ENCODE data around the gene SLC49A3. TPM values are rescaled to one million over a fixed set of nuclear protein-coding genes. Genes with fewer than 3 reads are reported as not detected.

Gene SLC49A3
- total RNA-seq, 1 donor from 2014 or later: 6.2 TPM

GRCh38 chr4:667545-667925 lies 21.4 kb downstream of the SLC49A3 start:
- H3K4me2 ChIP-seq (ENCODE audit: low read length): no peak overlapping the region
- no peaks in the 10 kb centered on the region for H3K9me3 ChIP-seq (ENCODE audit: insufficient read depth, low read depth, low read length)
- no peaks in the 10 kb centered on the region for H4K20me1 ChIP-seq (ENCODE audit: insufficient read depth, low read length)
- no peaks in the 10 kb centered on the region for H3K4me1 ChIP-seq (ENCODE audit: insufficient read depth, low read length)
- Mint-ChIP-seq H3K9me3 (ENCODE audit: unreplicated experiment) (no peaks in the 10 kb centered on the region), H3K27ac (ENCODE audit: unreplicated experiment) (peak overlapping the region; percentile 8), H3K36me3 (ENCODE audit: low read depth, unreplicated experiment) (peaks cover 2% of the 10 kb centered on the region), H3K4me3 (ENCODE audit: unreplicated experiment) (no peak overlapping the region), H3K4me1 (ENCODE audit: low read depth, unreplicated experiment) (no peaks in the 10 kb centered on the region), H3K27me3 (ENCODE audit: low read depth, unreplicated experiment) (no peaks in the 10 kb centered on the region)
- no peaks in the 10 kb centered on the region for H3K27me3 ChIP-seq (ENCODE audit: insufficient read depth, low read length)
- H2AFZ ChIP-seq (ENCODE audit: low read depth, low read length): no peak overlapping the region
- peaks cover 6% of the 10 kb centered on the region for H3K79me2 ChIP-seq (ENCODE audit: insufficient read depth, low read length)
- no peak overlapping the region for H3K27ac ChIP-seq (ENCODE audit: low read depth, low read length)
- H3K36me3 ChIP-seq (ENCODE audit: insufficient read depth, low read length): peaks cover 11% of the 10 kb centered on the region
- no peak overlapping the region for H3K9ac ChIP-seq (ENCODE audit: low read length)
- no peak for FAIRE-seq
- DNase-seq (ENCODE audit: low read depth): no peak
- no peak overlapping the region for H3K4me3 ChIP-seq (ENCODE audit: insufficient read depth, low read depth, low read length)
- TF ChIP-seq EZH2 (IDR thresholded peaks at IDR 0.05; ENCODE audit: insufficient read depth, low read length) (no peak), CTCF (IDR thresholded peaks at IDR 0.05; ENCODE audit: insufficient read depth, low read depth, low read length) (no peak)

GRCh38 chr4:666822-667544 lies 22.0 kb downstream of the SLC49A3 start:
- Histone ChIP-seq H3K9me3 (ENCODE audit: insufficient read depth, low read depth, low read length) (no peaks in the 10 kb centered on the region), H3K9ac (ENCODE audit: low read length) (no peak overlapping the region), H3K36me3 (ENCODE audit: insufficient read depth, low read length) (peaks cover 7% of the 10 kb centered on the region), H3K79me2 (ENCODE audit: insufficient read depth, low read length) (peaks cover under 1% of the 10 kb centered on the region), H3K4me1 (ENCODE audit: insufficient read depth, low read length) (no peaks in the 10 kb centered on the region), H2AFZ (ENCODE audit: low read depth, low read length) (no peak overlapping the region), H4K20me1 (ENCODE audit: insufficient read depth, low read length) (no peaks in the 10 kb centered on the region), H3K4me3 (ENCODE audit: insufficient read depth, low read depth, low read length) (no peak overlapping the region), H3K27ac (ENCODE audit: low read depth, low read length) (no peak overlapping the region), H3K27me3 (ENCODE audit: insufficient read depth, low read length) (no peaks in the 10 kb centered on the region), H3K4me2 (ENCODE audit: low read length) (no peak overlapping the region)
- no peaks in the 10 kb centered on the region for H3K9me3 Mint-ChIP-seq (ENCODE audit: unreplicated experiment)
- H3K4me3 Mint-ChIP-seq (ENCODE audit: unreplicated experiment): no peak overlapping the region
- H3K4me1 Mint-ChIP-seq (ENCODE audit: low read depth, unreplicated experiment): no peaks in the 10 kb centered on the region
- no peaks in the 10 kb centered on the region for H3K27me3 Mint-ChIP-seq (ENCODE audit: low read depth, unreplicated experiment)
- DNase-seq (ENCODE audit: low read depth) (no peak), FAIRE-seq (no peak)
- H3K36me3 Mint-ChIP-seq (ENCODE audit: low read depth, unreplicated experiment): no peaks in the 10 kb centered on the region
- no peak for TF ChIP-seq EZH2 (IDR thresholded peaks at IDR 0.05; ENCODE audit: insufficient read depth, low read length)
- TF ChIP-seq CTCF (IDR thresholded peaks at IDR 0.05; ENCODE audit: insufficient read depth, low read depth, low read length): no peak
- no peak overlapping the region for H3K27ac Mint-ChIP-seq (ENCODE audit: unreplicated experiment)

GRCh38 chr4:666436-666810 lies 22.5 kb downstream of the SLC49A3 start:
- H3K27ac ChIP-seq (ENCODE audit: low read depth, low read length): no peak overlapping the region
- H2AFZ ChIP-seq (ENCODE audit: low read depth, low read length): no peak overlapping the region
- no peak for DNase-seq (ENCODE audit: low read depth)
- no peaks in the 10 kb centered on the region for H3K79me2 ChIP-seq (ENCODE audit: insufficient read depth, low read length)
- Mint-ChIP-seq H3K4me1 (ENCODE audit: low read depth, unreplicated experiment) (no peaks in the 10 kb centered on the region), H3K27ac (ENCODE audit: unreplicated experiment) (no peak overlapping the region), H3K36me3 (ENCODE audit: low read depth, unreplicated experiment) (no peaks in the 10 kb centered on the region), H3K27me3 (ENCODE audit: low read depth, unreplicated experiment) (no peaks in the 10 kb centered on the region), H3K4me3 (ENCODE audit: unreplicated experiment) (no peak overlapping the region), H3K9me3 (ENCODE audit: unreplicated experiment) (no peaks in the 10 kb centered on the region)
- no peak overlapping the region for H3K4me3 ChIP-seq (ENCODE audit: insufficient read depth, low read depth, low read length)
- no peaks in the 10 kb centered on the region for H3K27me3 ChIP-seq (ENCODE audit: insufficient read depth, low read length)
- H3K36me3 ChIP-seq (ENCODE audit: insufficient read depth, low read length): peaks cover under 1% of the 10 kb centered on the region
- H3K9me3 ChIP-seq (ENCODE audit: insufficient read depth, low read depth, low read length): no peaks in the 10 kb centered on the region
- no peak for FAIRE-seq
- H3K4me2 ChIP-seq (ENCODE audit: low read length): no peak overlapping the region
- H3K9ac ChIP-seq (ENCODE audit: low read length): no peak overlapping the region
- no peaks in the 10 kb centered on the region for H4K20me1 ChIP-seq (ENCODE audit: insufficient read depth, low read length)
- TF ChIP-seq EZH2 (IDR thresholded peaks at IDR 0.05; ENCODE audit: insufficient read depth, low read length) (no peak), CTCF (IDR thresholded peaks at IDR 0.05; ENCODE audit: insufficient read depth, low read depth, low read length) (no peak)
- H3K4me1 ChIP-seq (ENCODE audit: insufficient read depth, low read length): no peaks in the 10 kb centered on the region
